Activated B cell treated with CpG ODN at 0.5 μM for 24 hours (primary cell): Measurements from ENCODE around the gene NHERF2. TPM values are rescaled to one million over a fixed set of nuclear protein-coding genes. Genes with fewer than 3 reads are reported as not detected.

ENCODE experiments used
- ATAC-seq: fragments of 200-7000 bp; cut with Tn5 transposase; one replicate; pipeline ENCODE4 v1.10.0; 2021; ENCODE audit warnings: low read depth, mild to moderate bottlenecking, moderate library complexity
- CTCF ChIA-PET: fragments of 350-600 bp; sonication (Branson Sonifier 250); formaldehyde crosslinking; loops from one replicate; lab custom pipeline; 2021; ENCODE audit warnings: antibody characterized with exemption; lab: Charles Lee
- POLR2A ChIA-PET: fragments of 350-600 bp; sonication (Branson Sonifier 250); formaldehyde crosslinking; loops from one replicate; lab custom pipeline; 2021; ENCODE audit warnings: antibody characterized with exemption; lab: Charles Lee
- DNase-seq: peaks from one replicate; pipeline ENCODE4 v3.0.0; 2022
- H3K27ac Mint-ChIP-seq: one replicate; pipeline ENCODE4 v1.8.0; 2020; ENCODE audit warnings: mixed read lengths
- H3K27me3 Mint-ChIP-seq: one replicate; pipeline ENCODE4 v1.8.0; 2021; ENCODE audit warnings: mixed read lengths
- H3K36me3 Mint-ChIP-seq: one replicate; pipeline ENCODE4 v1.8.0; 2021; ENCODE audit warnings: low read depth, mixed read lengths
- H3K4me1 Mint-ChIP-seq: one replicate; pipeline ENCODE4 v1.8.0; 2021; ENCODE audit warnings: mixed read lengths
- H3K4me3 Mint-ChIP-seq: one replicate; pipeline ENCODE4 v1.8.0; 2020; ENCODE audit warnings: mild to moderate bottlenecking, mixed read lengths
- H3K9me3 Mint-ChIP-seq: one replicate; pipeline ENCODE4 v1.8.0; 2020; ENCODE audit warnings: mixed read lengths
- intact Hi-C: fragments of 100-400 bp; cut with micrococcal nuclease; formaldehyde crosslinking; loops from one replicate; pipeline ENCODE4 v1.15.1; 2024
- total RNA-seq: library from RNA; stranded (reverse); gene quantifications from 2 replicates; pipeline ENCODE4 v1.2.3, GENCODE V29; 2022
- TF ChIP-seq, protein P1 (sequence below): fragments of 200-600 bp; IDR thresholded peaks from one replicate; pipeline ENCODE4 v1.8.0; 2022; ENCODE audit warnings: antibody characterized with exemption, mild to moderate bottlenecking

Gene NHERF2
- total RNA-seq, 1 donor from 2014 or later = 0.93 TPM

DNA sequence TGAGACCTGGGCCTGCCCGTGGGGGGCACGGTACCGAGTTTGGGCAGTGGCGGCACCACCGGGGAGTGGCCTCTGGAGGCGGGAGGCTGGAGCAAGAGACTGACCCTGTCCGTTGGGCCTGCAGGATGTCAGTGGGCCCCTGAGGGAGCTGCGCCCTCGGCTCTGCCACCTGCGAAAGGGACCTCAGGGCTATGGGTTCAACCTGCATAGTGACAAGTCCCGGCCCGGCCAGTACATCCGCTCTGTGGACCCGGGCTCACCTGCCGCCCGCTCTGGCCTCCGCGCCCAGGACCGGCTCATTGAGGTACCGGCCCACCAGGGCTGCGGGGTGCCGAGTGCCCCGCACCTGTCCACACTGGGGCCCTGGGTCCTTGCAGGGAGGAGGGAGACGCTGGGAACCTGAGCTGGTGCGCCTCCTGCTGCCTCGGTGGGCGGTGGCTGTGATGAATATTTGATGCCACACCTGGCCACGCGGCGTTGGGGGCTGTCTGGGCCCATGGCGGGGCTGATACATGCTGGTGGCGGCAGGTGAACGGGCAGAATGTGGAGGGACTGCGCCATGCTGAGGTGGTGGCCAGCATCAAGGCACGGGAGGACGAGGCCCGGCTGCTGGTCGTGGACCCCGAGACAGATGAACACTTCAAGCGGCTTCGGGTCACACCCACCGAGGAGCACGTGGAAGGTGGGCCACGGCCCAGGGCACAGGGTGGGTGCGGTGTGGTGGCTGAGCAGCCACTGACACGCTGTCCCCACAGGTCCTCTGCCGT lies 9.7 kb downstream of the NHERF2 start:
- Mint-ChIP-seq H3K4me1 (peaks cover 2% of the 10 kb centered on the region), H3K9me3 (no peaks in the 10 kb centered on the region), H3K4me3 (no peak overlapping the region), H3K36me3 (no peaks in the 10 kb centered on the region), H3K27me3 (peaks cover 6% of the 10 kb centered on the region), H3K27ac (no peak overlapping the region)
- CTCF ChIA-PET = no interaction called here
- ATAC-seq (no peak), DNase-seq (no peak)
- TF ChIP-seq, protein P1, sequence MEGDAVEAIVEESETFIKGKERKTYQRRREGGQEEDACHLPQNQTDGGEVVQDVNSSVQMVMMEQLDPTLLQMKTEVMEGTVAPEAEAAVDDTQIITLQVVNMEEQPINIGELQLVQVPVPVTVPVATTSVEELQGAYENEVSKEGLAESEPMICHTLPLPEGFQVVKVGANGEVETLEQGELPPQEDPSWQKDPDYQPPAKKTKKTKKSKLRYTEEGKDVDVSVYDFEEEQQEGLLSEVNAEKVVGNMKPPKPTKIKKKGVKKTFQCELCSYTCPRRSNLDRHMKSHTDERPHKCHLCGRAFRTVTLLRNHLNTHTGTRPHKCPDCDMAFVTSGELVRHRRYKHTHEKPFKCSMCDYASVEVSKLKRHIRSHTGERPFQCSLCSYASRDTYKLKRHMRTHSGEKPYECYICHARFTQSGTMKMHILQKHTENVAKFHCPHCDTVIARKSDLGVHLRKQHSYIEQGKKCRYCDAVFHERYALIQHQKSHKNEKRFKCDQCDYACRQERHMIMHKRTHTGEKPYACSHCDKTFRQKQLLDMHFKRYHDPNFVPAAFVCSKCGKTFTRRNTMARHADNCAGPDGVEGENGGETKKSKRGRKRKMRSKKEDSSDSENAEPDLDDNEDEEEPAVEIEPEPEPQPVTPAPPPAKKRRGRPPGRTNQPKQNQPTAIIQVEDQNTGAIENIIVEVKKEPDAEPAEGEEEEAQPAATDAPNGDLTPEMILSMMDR = no peak
- intact Hi-C loops = no loop called here
- POLR2A ChIA-PET = interaction anchor here (0.6 kb wide), 1 partner anchor 1101 kb away, joined by 5 read pairs; no protein-coding TSS in a partner anchor

DNA sequence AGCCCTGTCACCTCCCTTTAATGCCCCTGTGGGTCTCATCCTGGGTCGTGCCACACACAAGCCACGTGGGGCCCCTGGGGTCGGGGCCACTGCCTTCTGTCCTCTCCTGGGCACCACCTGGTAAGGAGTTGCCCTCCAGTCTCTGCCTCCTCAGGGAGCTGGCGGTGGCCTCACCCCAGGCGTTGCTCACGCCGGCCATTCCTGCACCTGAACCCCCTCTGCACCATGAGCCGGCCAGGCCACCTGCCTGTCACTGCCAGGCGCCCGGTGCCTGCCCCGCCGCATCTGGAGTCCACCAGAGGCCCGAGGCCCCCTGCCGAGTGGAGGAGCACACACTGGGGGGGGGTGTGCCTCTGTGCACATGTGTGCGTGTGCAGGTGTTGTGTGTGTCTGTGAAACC lies 10.4 kb downstream of the NHERF2 start:
- H3K27ac Mint-ChIP-seq = no peak overlapping the region
- peaks cover 2% of the 10 kb centered on the region for H3K4me1 Mint-ChIP-seq
- ATAC-seq (no peak), DNase-seq (no peak)
- no peaks in the 10 kb centered on the region for H3K36me3 Mint-ChIP-seq
- no peaks in the 10 kb centered on the region for H3K9me3 Mint-ChIP-seq
- H3K4me3 Mint-ChIP-seq = no peak overlapping the region
- intact Hi-C loops = no loop called here
- ChIA-PET CTCF (no interaction called here), POLR2A (no interaction called here)
- H3K27me3 Mint-ChIP-seq = peaks cover 6% of the 10 kb centered on the region
- TF ChIP-seq, protein P1 = no peak

DNA sequence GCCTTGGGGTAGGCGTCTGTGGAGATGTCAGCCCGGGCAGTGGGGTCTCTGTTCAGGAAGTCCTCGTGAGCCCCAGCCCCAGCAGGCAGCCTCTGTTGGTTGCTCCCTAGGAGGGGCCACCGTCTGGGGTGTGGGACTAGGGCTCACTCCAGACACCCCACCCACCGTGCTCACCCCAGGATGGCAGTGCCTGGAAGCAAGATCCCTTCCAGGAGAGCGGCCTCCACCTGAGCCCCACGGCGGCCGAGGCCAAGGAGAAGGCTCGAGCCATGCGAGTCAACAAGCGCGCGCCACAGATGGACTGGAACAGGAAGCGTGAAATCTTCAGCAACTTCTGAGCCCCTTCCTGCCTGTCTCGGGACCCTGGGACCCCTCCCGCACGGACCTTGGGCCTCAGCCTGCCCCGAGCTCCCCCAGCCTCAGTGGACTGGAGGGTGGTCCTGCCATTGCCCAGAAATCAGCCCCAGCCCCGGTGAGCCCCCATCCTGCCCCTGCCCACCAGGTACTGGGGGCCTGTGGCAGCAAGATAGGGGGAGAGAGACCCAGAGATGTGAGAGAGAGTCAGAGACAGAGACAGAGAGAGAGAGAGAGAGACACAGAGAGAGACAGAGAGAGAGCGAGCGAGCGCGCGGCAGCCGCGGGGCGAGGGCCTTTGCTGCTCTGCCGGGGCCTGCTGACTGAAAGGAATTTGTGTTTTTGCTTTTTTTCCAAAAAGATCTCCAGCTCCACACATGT lies 11.1 kb downstream of the NHERF2 start:
- CTCF ChIA-PET = no interaction called here
- intact Hi-C loops = no loop called here
- ATAC-seq = no peak

DNA sequence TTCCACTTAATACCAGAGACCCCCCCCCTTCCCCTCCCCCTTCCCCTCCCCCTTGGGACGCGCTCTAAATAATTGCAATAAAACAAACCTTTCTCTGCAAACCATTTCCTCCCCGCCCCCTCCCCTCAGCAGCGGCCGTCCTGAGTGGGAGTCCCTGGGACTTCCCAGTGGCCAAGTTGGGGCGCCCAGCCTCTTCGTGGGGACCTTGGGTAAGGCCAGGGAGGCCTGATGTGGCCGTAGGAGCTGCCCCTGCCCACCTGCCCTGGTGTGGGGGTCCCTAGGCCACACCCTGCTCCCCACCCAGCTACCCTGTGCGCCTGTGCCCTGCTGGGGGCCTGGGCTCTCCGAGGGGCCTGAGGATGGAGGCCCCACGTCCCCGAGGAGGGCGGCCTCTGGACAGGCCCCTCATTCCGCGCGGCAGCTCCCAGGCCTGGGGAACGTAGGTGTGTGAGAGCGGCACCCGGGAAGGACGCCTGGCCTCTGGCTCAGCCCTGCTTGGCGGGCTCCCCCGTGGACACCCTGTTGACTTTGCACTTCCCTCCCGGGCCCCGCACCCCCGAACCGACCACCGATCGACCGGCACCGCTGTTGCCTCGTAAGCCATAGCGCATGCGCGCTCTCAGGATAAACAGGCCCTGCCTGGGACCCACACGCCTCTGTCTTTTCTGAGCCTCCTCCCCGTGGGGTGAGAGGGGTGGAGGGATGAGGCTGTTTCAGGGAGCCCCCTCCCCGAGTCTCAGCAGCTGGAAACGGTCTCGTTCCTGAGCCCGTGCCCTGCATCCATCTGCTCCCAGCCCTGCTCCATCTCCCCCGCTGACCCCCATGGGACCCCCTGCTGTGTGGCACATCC lies 11.9 kb downstream of the NHERF2 start:
- no peaks in the 10 kb centered on the region for H3K36me3 Mint-ChIP-seq
- POLR2A ChIA-PET = no interaction called here

More for the DNA sequence above, 11.1 kb downstream of the NHERF2 start:
- H3K36me3 Mint-ChIP-seq = no peaks in the 10 kb centered on the region
- no peaks in the 10 kb centered on the region for H3K4me1 Mint-ChIP-seq
- DNase-seq = no peak
- H3K4me3 Mint-ChIP-seq = no peak overlapping the region
- H3K27ac Mint-ChIP-seq = no peak overlapping the region
- POLR2A ChIA-PET = no interaction called here
- H3K27me3 Mint-ChIP-seq = peaks cover 6% of the 10 kb centered on the region
- TF ChIP-seq, protein P1 = no peak
- no peaks in the 10 kb centered on the region for H3K9me3 Mint-ChIP-seq

More for the DNA sequence above, 11.9 kb downstream of the NHERF2 start:
- no peak for ATAC-seq
- no peak for DNase-seq
- Mint-ChIP-seq H3K27ac (no peak overlapping the region), H3K4me1 (no peaks in the 10 kb centered on the region), H3K9me3 (no peaks in the 10 kb centered on the region), H3K4me3 (no peak overlapping the region), H3K27me3 (peaks cover 6% of the 10 kb centered on the region)
- intact Hi-C loops = no loop called here
- CTCF ChIA-PET = no interaction called here
- TF ChIP-seq, protein P1 = no peak
